WTC11 (cell line): ENCODE measurements around the gene CEP350. TPM values are rescaled to one million over a fixed set of nuclear protein-coding genes. Genes with fewer than 3 reads are reported as not detected.

ENCODE experiments used
- ATAC-seq: fragments of 200-7000 bp; cut with Tn5 transposase; 2 replicates; pipeline ENCODE4 v1.10.0; 2021; ENCODE audit warnings: mild to moderate bottlenecking, moderate library complexity
- CTCF ChIA-PET: fragments of 300-600 bp; sonication (Branson Sonifier 250); formaldehyde crosslinking; loops from one replicate; lab custom pipeline; 2021; ENCODE audit warnings: antibody characterized with exemption; lab: Charles Lee
- POLR2A ChIA-PET: fragments of 350-600 bp; sonication (Branson Sonifier 250); formaldehyde crosslinking; loops from one replicate; lab custom pipeline; 2021; ENCODE audit warnings: antibody characterized with exemption; lab: Charles Lee
- DNase-seq: peaks from one replicate; pipeline ENCODE4 v3.0.0; 2021; ENCODE audit warnings: low spot score
- H3K27ac Mint-ChIP-seq: 2 replicates; pipeline ENCODE4 v1.8.0; 2021; ENCODE audit warnings: mixed read lengths
- H3K27me3 Mint-ChIP-seq: 2 replicates; pipeline ENCODE4 v1.8.0; 2021; ENCODE audit warnings: low read depth, mild to moderate bottlenecking, moderate library complexity, mixed read lengths
- H3K36me3 Mint-ChIP-seq: 2 replicates; pipeline ENCODE4 v1.8.0; 2021; ENCODE audit warnings: mixed read lengths
- H3K4me1 Mint-ChIP-seq: 2 replicates; pipeline ENCODE4 v1.8.0; 2022; ENCODE audit warnings: mixed read lengths
- H3K4me3 Mint-ChIP-seq: 2 replicates; pipeline ENCODE4 v1.8.0; 2021; ENCODE audit warnings: mild to moderate bottlenecking, moderate library complexity, mixed read lengths
- H3K9me3 Mint-ChIP-seq: 2 replicates; pipeline ENCODE4 v1.8.0; 2021; ENCODE audit warnings: mixed read lengths
- AFF4 ChIP-seq: sonication (generic); formaldehyde crosslinking; IDR thresholded peaks from 2 replicates; pipeline ENCODE4 v1.8.1; 2023; ENCODE audit warnings: mild to moderate bottlenecking, missing genetic modification reagents, borderline replicate concordance
- AR ChIP-seq: fragments of 250-450 bp; sonication (Bioruptor Pico); IDR thresholded peaks from 2 replicates; pipeline ENCODE4 v1.9.0; 2021; ENCODE audit warnings: mild to moderate bottlenecking
- ATF6 ChIP-seq: sonication (generic); formaldehyde crosslinking; IDR thresholded peaks from 2 replicates; pipeline ENCODE4 v1.8.1; 2023; ENCODE audit warnings: mild to moderate bottlenecking, missing genetic modification reagents
- ESRRA ChIP-seq: sonication (generic); formaldehyde crosslinking; IDR thresholded peaks from 2 replicates; pipeline ENCODE4 v1.8.1; 2022; ENCODE audit warnings: mild to moderate bottlenecking, missing genetic modification reagents, borderline replicate concordance
- FOXP1 ChIP-seq: sonication (generic); formaldehyde crosslinking; IDR thresholded peaks from 2 replicates; pipeline ENCODE4 v1.8.0; 2022; ENCODE audit warnings: missing genetic modification reagents, mild to moderate bottlenecking, moderate library complexity, borderline replicate concordance
- FOXP4 ChIP-seq: sonication (generic); formaldehyde crosslinking; IDR thresholded peaks from 2 replicates; pipeline ENCODE4 v1.8.0; 2022; ENCODE audit warnings: mild to moderate bottlenecking, missing genetic modification reagents
- GABPB1 ChIP-seq: sonication (generic); formaldehyde crosslinking; IDR thresholded peaks from 2 replicates; pipeline ENCODE4 v1.8.1; 2023; ENCODE audit warnings: mild to moderate bottlenecking, missing genetic modification reagents
- JAZF1 ChIP-seq: fragments of 250-450 bp; sonication (Bioruptor Pico); IDR thresholded peaks from 2 replicates; pipeline ENCODE4 v1.9.0; 2021; ENCODE audit warnings: moderate library complexity, mild to moderate bottlenecking, inconsistent platforms
- JUN ChIP-seq: sonication (generic); formaldehyde crosslinking; IDR thresholded peaks from 2 replicates; pipeline ENCODE4 v1.8.0; 2023; ENCODE audit warnings: mild to moderate bottlenecking, missing genetic modification reagents
- OVOL2 ChIP-seq: fragments of 250-450 bp; sonication (Bioruptor Pico); IDR thresholded peaks from 2 replicates; pipeline ENCODE4 v1.9.0; 2021; ENCODE audit warnings: mild to moderate bottlenecking, borderline replicate concordance
- PREB ChIP-seq: sonication (generic); formaldehyde crosslinking; IDR thresholded peaks from 2 replicates; pipeline ENCODE4 v1.8.1; 2022; ENCODE audit warnings: mild to moderate bottlenecking, missing genetic modification reagents, moderate library complexity, borderline replicate concordance
- RELA ChIP-seq: sonication (generic); formaldehyde crosslinking; IDR thresholded peaks from 2 replicates; pipeline ENCODE4 v1.8.1; 2022; ENCODE audit warnings: missing genetic modification reagents, mild to moderate bottlenecking, borderline replicate concordance
- SOX15 ChIP-seq: fragments of 250-450 bp; sonication (Bioruptor Pico); IDR thresholded peaks from 2 replicates; pipeline ENCODE4 v1.9.0; 2021; ENCODE audit warnings: mild to moderate bottlenecking
- SP1 ChIP-seq: sonication (generic); formaldehyde crosslinking; conservative IDR thresholded peaks from 2 replicates; pipeline ENCODE4 v1.8.1; 2022; ENCODE audit warnings: missing genetic modification reagents
- STAT6 ChIP-seq: sonication (generic); formaldehyde crosslinking; conservative IDR thresholded peaks from 2 replicates; pipeline ENCODE4 v1.8.1; 2023; ENCODE audit warnings: mild to moderate bottlenecking, low read depth, missing genetic modification reagents, moderate library complexity
- ZNF121 ChIP-seq: sonication (generic); formaldehyde crosslinking; IDR thresholded peaks from 2 replicates; pipeline ENCODE4 v1.8.0; 2023; ENCODE audit warnings: missing genetic modification reagents
- ZNF281 ChIP-seq: sonication (generic); formaldehyde crosslinking; IDR thresholded peaks from 2 replicates; pipeline ENCODE4 v1.8.0; 2023; ENCODE audit warnings: mild to moderate bottlenecking, missing genetic modification reagents
- total RNA-seq: library from RNA; stranded (reverse); gene quantifications from 3 replicates; pipeline ENCODE4 v1.2.3, GENCODE V29; 2021

The CEP350 gene
- total RNA-seq, 1 experiment from 2014 or later = 34.2 TPM

- TF ChIP-seq PREB (CRISPR knock-in tag) (no peak), GABPB1 (CRISPR knock-in tag) (no peak), ZNF281 (no peak), OVOL2 (no peak), ESRRA (no peak), AR (no peak), FOXP1 (CRISPR knock-in tag) (no peak), SOX15 (CRISPR knock-in tag) (no peak), ATF6 (CRISPR knock-in tag) (no peak)
These were observed 14.7 kb upstream of the CEP350 start (continued) for GRCh38 chr1:179939941-179940340.

GRCh38 chr1:179941454-179941853 is 13.2 kb upstream of the CEP350 start:
- CTCF ChIA-PET = no interaction called here
- H3K9me3 Mint-ChIP-seq = no peaks in the 10 kb centered on the region
- H3K27ac Mint-ChIP-seq = no peak overlapping the region
- no peaks in the 10 kb centered on the region for H3K27me3 Mint-ChIP-seq
- no peaks in the 10 kb centered on the region for H3K36me3 Mint-ChIP-seq
- DNase-seq (no peak), ATAC-seq (no peak)
- no peaks in the 10 kb centered on the region for H3K4me1 Mint-ChIP-seq
- no peak overlapping the region for H3K4me3 Mint-ChIP-seq
- POLR2A ChIA-PET = interaction anchor here (0.8 kb wide), 1 partner anchor 19 kb away, joined by 6 read pairs; no protein-coding TSS in a partner anchor
- TF ChIP-seq JAZF1 (CRISPR knock-in tag) (no peak), ZNF121 (no peak), STAT6 (no peak), JUN (CRISPR knock-in tag) (no peak), RELA (CRISPR knock-in tag) (no peak), SOX15 (CRISPR knock-in tag) (no peak), FOXP4 (CRISPR knock-in tag) (no peak), AFF4 (CRISPR knock-in tag) (no peak), OVOL2 (no peak), SP1 (CRISPR knock-in tag) (no peak)
